Measurements from ENCODE around the gene DBH. TPM values are rescaled to one million over a fixed set of nuclear protein-coding genes. Genes with fewer than 3 reads are reported as not detected.

The DBH gene
- total RNA-seq, 3 donors from 2014 or later (not counting 1 experiment from before 2014, with no cell fraction given): not detected

GRCh38 chr9:133627341-133627740, 8.8 kb upstream of the DBH start:
- intact Hi-C loops (cut with micrococcal nuclease): no loop called here
- 84% methylated on average over 3 of the region's 3 CpGs for WGBS (ENCODE audit: insufficient coverage)
- Histone ChIP-seq H3K4me1 (ENCODE audit: control insufficient read depth, insufficient read depth, low read length) (no peaks in the 10 kb centered on the region), H3K27me3 (ENCODE audit: control insufficient read depth, insufficient read depth, low read length) (no peaks in the 10 kb centered on the region), H3K36me3 (ENCODE audit: control insufficient read depth, insufficient read depth, low read length) (no peaks in the 10 kb centered on the region), H3K9me3 (ENCODE audit: control insufficient read depth, insufficient read depth, low read length) (peaks cover 4% of the 10 kb centered on the region), H3K27ac (ENCODE audit: low read length) (no peak overlapping the region), H3K4me3 (ENCODE audit: low read length) (no peak overlapping the region)
- no peak overlapping the region for H3K4me3 Mint-ChIP-seq
- H3K4me1 Mint-ChIP-seq: peaks cover 0 to 2% of the 10 kb centered on the region in 2 donors
- H3K9me3 Mint-ChIP-seq: peaks cover 0 to 10% of the 10 kb centered on the region in 2 donors
- H3K27me3 Mint-ChIP-seq (ENCODE audit: low read depth in 2 of 2): peaks cover 5 to 9% of the 10 kb centered on the region in 2 donors
- H3K36me3 Mint-ChIP-seq: peaks cover 6% of the 10 kb centered on the region
- no peak overlapping the region for H3K27ac Mint-ChIP-seq
- no peak for DNase-seq
- ATAC-seq: no peak
- no peak for TF ChIP-seq CTCF (IDR thresholded peaks at IDR 0.05)

GRCh38 chr9:133628766-133629165, 7.4 kb upstream of the DBH start:
- Mint-ChIP-seq H3K27me3 (ENCODE audit: low read depth in 2 of 2) (peaks cover 0 to 7% of the 10 kb centered on the region in 2 donors), H3K27ac (no peak overlapping the region), H3K9me3 (peaks cover 0 to 10% of the 10 kb centered on the region in 2 donors), H3K4me3 (no peak overlapping the region), H3K36me3 (peaks cover 6% of the 10 kb centered on the region), H3K4me1 (no peaks in the 10 kb centered on the region)
- Histone ChIP-seq H3K4me3 (ENCODE audit: low read length) (no peak overlapping the region), H3K27ac (ENCODE audit: low read length) (no peak overlapping the region), H3K4me1 (ENCODE audit: control insufficient read depth, insufficient read depth, low read length) (no peaks in the 10 kb centered on the region), H3K36me3 (ENCODE audit: control insufficient read depth, insufficient read depth, low read length) (no peaks in the 10 kb centered on the region), H3K9me3 (ENCODE audit: control insufficient read depth, insufficient read depth, low read length) (peaks cover 4% of the 10 kb centered on the region), H3K27me3 (ENCODE audit: control insufficient read depth, insufficient read depth, low read length) (no peaks in the 10 kb centered on the region)
- ATAC-seq (no peak), DNase-seq (no peak)
- intact Hi-C loops (cut with micrococcal nuclease): no loop called here
- no peak for TF ChIP-seq CTCF (IDR thresholded peaks at IDR 0.05)
- WGBS (ENCODE audit: insufficient coverage): 86% methylated on average over 8 of the region's 8 CpGs

- H3K9me3 ChIP-seq (ENCODE audit: control insufficient read depth, insufficient read depth, low read length): peaks cover 4% of the 10 kb centered on the region
- no peak for TF ChIP-seq CTCF (IDR thresholded peaks at IDR 0.05)
- peaks cover 0 to 5% of the 10 kb centered on the region in 2 donors for H3K27me3 Mint-ChIP-seq (ENCODE audit: low read depth in 2 of 2)
- intact Hi-C loops (cut with micrococcal nuclease): no loop called here
- peaks cover 0 to 10% of the 10 kb centered on the region in 2 donors for H3K9me3 Mint-ChIP-seq
- no peak overlapping the region for H3K4me3 ChIP-seq (ENCODE audit: low read length)
- H3K4me1 ChIP-seq (ENCODE audit: control insufficient read depth, insufficient read depth, low read length): no peaks in the 10 kb centered on the region
- no peak overlapping the region for H3K27ac Mint-ChIP-seq
- H3K27ac ChIP-seq (ENCODE audit: low read length): no peak overlapping the region
- no peaks in the 10 kb centered on the region for H3K36me3 ChIP-seq (ENCODE audit: control insufficient read depth, insufficient read depth, low read length)
- H3K4me3 Mint-ChIP-seq: no peak overlapping the region
- WGBS (ENCODE audit: insufficient coverage): 86% methylated on average over 23 of the region's 23 CpGs
- ATAC-seq (no peak), DNase-seq (no peak)
- H3K4me1 Mint-ChIP-seq: no peaks in the 10 kb centered on the region
- peaks cover 6% of the 10 kb centered on the region for H3K36me3 Mint-ChIP-seq
- no peaks in the 10 kb centered on the region for H3K27me3 ChIP-seq (ENCODE audit: control insufficient read depth, insufficient read depth, low read length)
Measured at GRCh38 chr9:133629221-133630110, 6.7 kb upstream of the DBH start.

Data from natural killer cell (primary cell).